AG04450 (cell line): ENCODE results near the gene MOV10. TPM values are rescaled to one million over a fixed set of nuclear protein-coding genes. Genes with fewer than 3 reads are reported as not detected.

ENCODE experiments used
- CTCF ChIA-PET: fragments of 300-600, 350-600 bp; formaldehyde crosslinking; extraction: SDS; loops from one replicate; lab custom pipeline; 2022; ENCODE audit warnings: antibody characterized with exemption, inconsistent platforms; lab: Charles Lee
- POLR2A ChIA-PET: fragments of 350-600 bp; formaldehyde crosslinking; extraction: SDS; loops from one replicate; lab custom pipeline; 2021; ENCODE audit warnings: antibody characterized with exemption, inconsistent platforms; lab: Yijun Ruan, JAX
- DNase-seq: peaks from one replicate; pipeline ENCODE4 v3.0.0-alpha.2; 2011; ENCODE audit warnings: low read depth, low spot score
- H3K27ac ChIP-seq: one replicate; pipeline ENCODE4 v1.5.1; 2012; ENCODE audit warnings: low read depth, low read length, control low read depth
- H3K27me3 ChIP-seq: one replicate; pipeline ENCODE4 v1.6.0; 2012; ENCODE audit warnings: low read length; ENCODE audit not compliant: control insufficient read depth, insufficient read depth
- H3K4me3 ChIP-seq: 2 replicates; pipeline ENCODE4 v1.5.1; 2011; ENCODE audit warnings: mild to moderate bottlenecking, low read depth, low read length, control low read depth
- H3K9me3 ChIP-seq: 2 replicates; pipeline ENCODE4 v1.5.1; 2012; ENCODE audit warnings: low read length; ENCODE audit not compliant: control insufficient read depth, insufficient read depth
- CTCF ChIP-seq: IDR thresholded peaks from 2 replicates; pipeline ENCODE4 v1.5.1; 2011; ENCODE audit warnings: low read depth, low read length, control low read depth, inconsistent platforms
- polyA plus RNA-seq: library from polyadenylated mRNA; depleted of rRNA; stranded (reverse); fragments of >200 nt; gene quantifications from 2 replicates; pipeline ENCODE4 v1.2.3, GENCODE V29; 2011

Gene MOV10
- polyA plus RNA-seq, 1 experiment = 58.1 TPM

GRCh38 chr1:112686835-112687234 lies 12.4 kb downstream of the MOV10 start:
- Histone ChIP-seq H3K4me3 (no peak overlapping the region), H3K27ac (no peak overlapping the region), H3K9me3 (no peaks in the 10 kb centered on the region), H3K27me3 (no peaks in the 10 kb centered on the region)
- POLR2A ChIA-PET = no interaction called here
- DNase-seq = no peak
- CTCF ChIA-PET = no interaction called here
- TF ChIP-seq CTCF = no peak

- Histone ChIP-seq H3K4me3 (no peak overlapping the region), H3K27ac (no peak overlapping the region), H3K9me3 (no peaks in the 10 kb centered on the region), H3K27me3 (no peaks in the 10 kb centered on the region)
- CTCF ChIA-PET = no interaction called here
- no peak for TF ChIP-seq CTCF
- POLR2A ChIA-PET = no interaction called here
- DNase-seq = no peak
These were observed 12.9 kb downstream of the MOV10 start for GRCh38 chr1:112687361-112687760.

DNA sequence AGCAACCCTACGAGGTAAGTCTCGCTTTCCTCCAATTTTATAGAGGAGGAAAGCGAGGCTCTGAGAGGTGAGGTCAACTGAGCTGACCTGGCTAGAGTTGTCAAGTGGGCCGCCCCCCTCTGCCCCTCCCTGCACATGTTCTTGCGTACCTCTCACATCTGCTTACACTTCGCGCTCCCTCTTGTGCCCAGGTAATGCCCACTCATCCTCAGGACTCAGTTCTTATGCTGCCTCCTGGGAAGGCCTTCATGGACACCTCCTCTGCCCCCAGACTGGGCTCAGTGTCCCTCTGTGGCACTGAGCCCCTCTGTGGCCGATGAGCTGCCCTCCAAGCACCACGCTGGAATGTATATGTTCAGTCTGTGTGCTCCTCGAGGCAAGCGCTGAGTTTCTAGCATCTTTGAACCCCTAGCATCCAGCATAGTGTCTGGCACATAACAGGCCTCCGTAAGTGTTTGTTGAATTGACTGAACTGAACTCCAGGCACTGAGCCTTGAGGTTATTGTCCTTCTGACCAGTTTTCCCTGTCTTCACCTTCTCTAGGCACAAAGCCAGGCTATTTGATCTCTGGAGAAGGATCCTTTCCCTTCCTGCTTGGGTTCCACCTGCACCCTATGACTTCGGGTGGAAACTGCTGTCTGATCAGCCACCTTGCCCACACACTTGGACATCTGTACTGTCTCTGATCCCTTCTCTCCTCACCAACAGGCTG lies 13.5 kb downstream of the MOV10 start:
- H3K4me3 ChIP-seq = no peak overlapping the region
- ChIA-PET CTCF (interaction anchor here (0.5 kb wide), 1 partner anchor 24 kb away, joined by 5 read pairs; no protein-coding TSS in a partner anchor), POLR2A (no interaction called here)
- H3K27ac ChIP-seq = no peak overlapping the region
- TF ChIP-seq CTCF = no peak
- H3K27me3 ChIP-seq = no peaks in the 10 kb centered on the region
- DNase-seq = no peak
- H3K9me3 ChIP-seq = no peaks in the 10 kb centered on the region

- Histone ChIP-seq H3K4me3 (no peak overlapping the region), H3K27me3 (no peaks in the 10 kb centered on the region), H3K9me3 (no peaks in the 10 kb centered on the region), H3K27ac (no peak overlapping the region)
- DNase-seq = no peak
- CTCF ChIA-PET = interaction anchor here (0.6 to 1.0 kb wide), 2 partner anchors 31 to 1071 kb away, joined by 3 read pairs; no protein-coding TSS in a partner anchor
- POLR2A ChIA-PET = no interaction called here
- TF ChIP-seq CTCF = no peak
These were observed 14.3 kb downstream of the MOV10 start for GRCh38 chr1:112688781-112689193.

GRCh38 chr1:112689196-112689841 lies 14.9 kb downstream of the MOV10 start:
- ChIA-PET CTCF (interaction anchor here (0.6 to 1.0 kb wide), 2 partner anchors 30 to 1070 kb away, joined by 3 read pairs; no protein-coding TSS in a partner anchor), POLR2A (no interaction called here)
- Histone ChIP-seq H3K27ac (no peak overlapping the region), H3K4me3 (no peak overlapping the region), H3K9me3 (no peaks in the 10 kb centered on the region), H3K27me3 (no peaks in the 10 kb centered on the region)
- no peak for DNase-seq
- no peak for TF ChIP-seq CTCF
